ENCODE data around the gene GRHL1. TPM values are rescaled to one million over a fixed set of nuclear protein-coding genes. Genes with fewer than 3 reads are reported as not detected.

GRHL1 gene
- total RNA-seq, 1 donor from 2014 or later, result 0.26 TPM

GRCh38 chr2:9993488-9994165 is 42.1 kb downstream of the GRHL1 start:
- DNase-seq (ENCODE audit: low read depth in 2 of 2), result peak in 1 of 2 donors; percentile 38

GRCh38 chr2:9994462-9994861 is 43.0 kb downstream of the GRHL1 start:
- no peak for DNase-seq (ENCODE audit: low read depth in 2 of 2)

GRCh38 chr2:9995059-9995458 is 43.6 kb downstream of the GRHL1 start:
- DNase-seq (ENCODE audit: low read depth in 2 of 2), result no peak

GRCh38 chr2:9996321-9996720 is 44.8 kb downstream of the GRHL1 start:
- no peak for DNase-seq (ENCODE audit: low read depth in 2 of 2)

GRCh38 chr2:9997936-9998335 is 46.4 kb downstream of the GRHL1 start:
- DNase-seq (ENCODE audit: low read depth in 2 of 2), result no peak

- DNase-seq (ENCODE audit: low read depth in 2 of 2), result no peak
These were observed 47.6 kb downstream of the GRHL1 start for GRCh38 chr2:9998916-9999654.

GRCh38 chr2:9999693-10000092 is 48.2 kb downstream of the GRHL1 start:
- DNase-seq (ENCODE audit: low read depth in 2 of 2), result no peak

- DNase-seq (ENCODE audit: low read depth in 2 of 2), result no peak
These were observed 49.0 kb downstream of the GRHL1 start for GRCh38 chr2:10000541-10000940.

GRCh38 chr2:10001586-10001985 is 50.1 kb downstream of the GRHL1 start:
- DNase-seq (ENCODE audit: low read depth in 2 of 2), result no peak

- DNase-seq (ENCODE audit: low read depth in 2 of 2), result no peak
These were observed 50.6 kb downstream of the GRHL1 start for GRCh38 chr2:10002109-10002508.

GRCh38 chr2:10002681-10003080 is 51.2 kb downstream of the GRHL1 start:
- no peak for DNase-seq (ENCODE audit: low read depth in 2 of 2)

GRCh38 chr2:10003206-10004125 is 52.0 kb downstream of the GRHL1 start:
- DNase-seq (ENCODE audit: low read depth in 2 of 2), result no peak

GRCh38 chr2:10004401-10004800 is 52.9 kb downstream of the GRHL1 start:
- DNase-seq (ENCODE audit: low read depth in 2 of 2), result no peak

- no peak for DNase-seq (ENCODE audit: low read depth in 2 of 2)
These were observed 53.3 kb downstream of the GRHL1 start for GRCh38 chr2:10004836-10005235.

- no peak for DNase-seq (ENCODE audit: low read depth in 2 of 2)
These were observed 54.2 kb downstream of the GRHL1 start for GRCh38 chr2:10005461-10006235.

GRCh38 chr2:10006236-10007161 is 55.0 kb downstream of the GRHL1 start:
- DNase-seq (ENCODE audit: low read depth in 2 of 2), result no peak

GRCh38 chr2:10007435-10007834 is 55.9 kb downstream of the GRHL1 start:
- no peak for DNase-seq (ENCODE audit: low read depth in 2 of 2)

GRCh38 chr2:10007921-10008808 is 56.7 kb downstream of the GRHL1 start:
- no peak for DNase-seq (ENCODE audit: low read depth in 2 of 2)

- DNase-seq (ENCODE audit: low read depth in 2 of 2), result no peak
These were observed 57.3 kb downstream of the GRHL1 start for GRCh38 chr2:10008809-10009176.

Data from dermis microvascular lymphatic vessel endothelial cell (primary cell).